HepG2 (cell line): ENCODE data around the gene GPR55. TPM values are rescaled to one million over a fixed set of nuclear protein-coding genes. Genes with fewer than 3 reads are reported as not detected.

Source experiments
- GABPB1 ChIP-seq: IDR thresholded peaks from 2 replicates; pipeline ENCODE4 v1.6.1; 2016; ENCODE audit warnings: mild to moderate bottlenecking, missing genetic modification reagents, moderate library complexity, missing compliant biosample characterization
- GFI1 ChIP-seq: sonication (generic); formaldehyde crosslinking; IDR thresholded peaks from 2 replicates; pipeline ENCODE4 v1.5.0; 2020; ENCODE audit warnings: missing genetic modification reagents, mild to moderate bottlenecking, borderline replicate concordance
- HCFC1 ChIP-seq: fragments of 150-350 bp; IDR thresholded peaks from 2 replicates; pipeline ENCODE4 v1.6.1; 2014; ENCODE audit warnings: low read depth, low read length
- MXI1 ChIP-seq: IDR thresholded peaks from 3 replicates; pipeline ENCODE4 v1.6.1; 2012; ENCODE audit warnings: low read depth, low read length, inconsistent platforms, borderline replicate concordance
- NFE2L1 ChIP-seq: sonication (generic); formaldehyde crosslinking; IDR thresholded peaks from 2 replicates; pipeline ENCODE4 v1.4.0; 2020; ENCODE audit warnings: missing genetic modification reagents, mild to moderate bottlenecking, borderline replicate concordance
- PTBP1 ChIP-seq: fragments of 200-400 bp; formaldehyde crosslinking; IDR thresholded peaks from 2 replicates; pipeline ENCODE4 v1.6.1; 2018; ENCODE audit warnings: low read length, low read depth; ENCODE audit not compliant: poor library complexity, severe bottlenecking
- SMAD1 ChIP-seq: sonication (generic); formaldehyde crosslinking; IDR thresholded peaks from 2 replicates; pipeline ENCODE4 v1.4.0; 2020; ENCODE audit warnings: missing genetic modification reagents, low read depth, mild to moderate bottlenecking, borderline replicate concordance
- TBX3 ChIP-seq: fragments of 450-650 bp; IDR thresholded peaks from 2 replicates; pipeline ENCODE4 v1.6.1; 2017; ENCODE audit warnings: antibody characterized with exemption, mild to moderate bottlenecking, inconsistent platforms, borderline replicate concordance
- TOE1 ChIP-seq: sonication (generic); formaldehyde crosslinking; IDR thresholded peaks from 2 replicates; pipeline ENCODE4 v1.4.0; 2020; ENCODE audit warnings: mild to moderate bottlenecking, missing genetic modification reagents
- XRCC5 ChIP-seq: fragments of 200-400 bp; formaldehyde crosslinking; optimal IDR thresholded peaks from 2 replicates; pipeline ENCODE3; 2017; ENCODE audit warnings: mild to moderate bottlenecking, low read length
- ZNF335 ChIP-seq: sonication (generic); formaldehyde crosslinking; IDR thresholded peaks from 2 replicates; pipeline ENCODE4 v1.4.0; 2020; ENCODE audit warnings: missing genetic modification reagents
- ZNF441 ChIP-seq: sonication (generic); formaldehyde crosslinking; IDR thresholded peaks from 2 replicates; pipeline ENCODE4 v1.7.0; 2021; ENCODE audit warnings: missing genetic modification reagents, borderline replicate concordance
- ZNF747 ChIP-seq: sonication (generic); formaldehyde crosslinking; IDR thresholded peaks from 2 replicates; pipeline ENCODE4 v1.8.1; 2023; ENCODE audit warnings: missing genetic modification reagents, mild to moderate bottlenecking, borderline replicate concordance
- ZNF761 ChIP-seq: sonication (generic); formaldehyde crosslinking; conservative IDR thresholded peaks from 2 replicates; pipeline ENCODE4 v1.4.0; 2020; ENCODE audit warnings: mild to moderate bottlenecking, missing genetic modification reagents
- polyA plus RNA-seq, 8 experiments: library from polyadenylated mRNA; depleted of rRNA in 3 of 8; stranded (reverse) in 7 of 8; unstranded in 1 of 8; fragments of >200 nt; fragmentation: Illumina TruSeq in 4 of 8; extraction: Trizol in 4 of 8; gene quantifications; 2 replicates each; pipeline versions ENCODE4 v1.2.1 to v1.2.3, GENCODE V29; 2011 to 2016; ENCODE audit warnings: low read depth in 4 of 8, missing spikeins in 1 of 8, mixed read lengths in 1 of 8; ENCODE audit not compliant: insufficient read depth in 1 of 8
- total RNA-seq, 5 experiments: library from RNA; depleted of rRNA; stranded (reverse); fragments of >200 nt; fragmentation: Illumina TruSeq; extraction: Trizol; gene quantifications; 2 replicates each; pipeline ENCODE4 v1.2.3, GENCODE V29; 2016; ENCODE audit warnings: low read depth in 1 of 5
- TF ChIP-seq, protein P1 (sequence below), 2 experiments: sonication (generic) in 1 of 2; formaldehyde crosslinking in 1 of 2; IDR thresholded peaks; 2 replicates each; pipeline versions ENCODE4 v1.4.0 to v1.6.1; 2016 to 2020; ENCODE audit warnings: borderline replicate concordance in 1 of 2, low read depth in 1 of 2, mild to moderate bottlenecking in 1 of 2, missing genetic modification reagents in 1 of 2
- TF ChIP-seq, protein P2 (sequence below): sonication (generic); formaldehyde crosslinking; IDR thresholded peaks from 2 replicates; pipeline ENCODE4 v1.4.0; 2020; ENCODE audit warnings: missing genetic modification reagents
- TF ChIP-seq, protein P3 (sequence below): sonication (generic); formaldehyde crosslinking; IDR thresholded peaks from 2 replicates; pipeline ENCODE4 v1.8.0; 2022; ENCODE audit warnings: missing genetic modification reagents, mild to moderate bottlenecking, borderline replicate concordance
- TF ChIP-seq, protein P4 (sequence below): IDR thresholded peaks from 2 replicates; pipeline ENCODE4 v1.6.1; 2012; ENCODE audit warnings: low read length, improper control_type of control experiment

GPR55 gene
- total and polyA plus RNA-seq, 2 of the 13 experiments (the other 11 are each of a cell fraction or from before 2014, with no cell fraction given), result not detected

DNA sequence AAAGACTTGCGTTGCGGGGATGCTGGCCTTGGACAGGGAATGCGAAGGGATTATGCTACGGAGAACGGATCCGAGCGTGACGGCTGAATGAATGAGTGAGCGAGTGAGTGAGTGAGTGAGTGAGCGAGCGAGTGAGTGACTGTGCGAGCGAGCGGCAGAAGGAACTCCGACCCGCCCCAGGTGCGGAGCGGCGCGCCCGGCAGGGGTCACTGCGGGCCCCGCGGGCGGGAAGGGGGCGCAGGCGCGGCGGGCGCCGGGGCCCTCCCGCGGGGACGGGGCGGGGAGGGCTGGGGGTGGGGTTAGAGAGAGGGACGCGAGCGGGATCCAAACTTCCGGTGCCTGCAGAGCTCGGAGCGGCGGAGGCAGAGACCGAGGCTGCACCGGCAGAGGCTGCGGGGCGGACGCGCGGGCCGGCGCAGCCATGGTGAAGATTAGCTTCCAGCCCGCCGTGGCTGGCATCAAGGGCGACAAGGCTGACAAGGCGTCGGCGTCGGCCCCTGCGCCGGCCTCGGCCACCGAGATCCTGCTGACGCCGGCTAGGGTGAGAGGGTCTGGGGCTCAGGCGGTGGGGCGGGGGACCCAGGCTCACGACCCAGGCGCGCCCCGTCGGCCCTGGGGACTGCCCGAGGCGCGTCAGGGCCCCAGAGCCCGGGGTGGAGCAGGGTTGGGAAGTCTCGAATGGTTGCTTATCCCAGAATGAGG lies 60.3 kb downstream of the GPR55 start, which contains the start of gene ITM2C (continued):
- TF ChIP-seq GABPB1 (CRISPR knock-in tag), result peak; percentile 93
- peak; percentile 100 for TF ChIP-seq ZNF441
- TF ChIP-seq, protein P1, sequence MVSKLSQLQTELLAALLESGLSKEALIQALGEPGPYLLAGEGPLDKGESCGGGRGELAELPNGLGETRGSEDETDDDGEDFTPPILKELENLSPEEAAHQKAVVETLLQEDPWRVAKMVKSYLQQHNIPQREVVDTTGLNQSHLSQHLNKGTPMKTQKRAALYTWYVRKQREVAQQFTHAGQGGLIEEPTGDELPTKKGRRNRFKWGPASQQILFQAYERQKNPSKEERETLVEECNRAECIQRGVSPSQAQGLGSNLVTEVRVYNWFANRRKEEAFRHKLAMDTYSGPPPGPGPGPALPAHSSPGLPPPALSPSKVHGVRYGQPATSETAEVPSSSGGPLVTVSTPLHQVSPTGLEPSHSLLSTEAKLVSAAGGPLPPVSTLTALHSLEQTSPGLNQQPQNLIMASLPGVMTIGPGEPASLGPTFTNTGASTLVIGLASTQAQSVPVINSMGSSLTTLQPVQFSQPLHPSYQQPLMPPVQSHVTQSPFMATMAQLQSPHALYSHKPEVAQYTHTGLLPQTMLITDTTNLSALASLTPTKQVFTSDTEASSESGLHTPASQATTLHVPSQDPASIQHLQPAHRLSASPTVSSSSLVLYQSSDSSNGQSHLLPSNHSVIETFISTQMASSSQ (IDR thresholded peaks at IDR 0.05; ENCODE audit: low read depth), result no peak
- TF ChIP-seq, protein P1 (CRISPR knock-in tag; IDR thresholded peaks at IDR 0.05; ENCODE audit: borderline replicate concordance), result no peak
- TF ChIP-seq, protein P2, sequence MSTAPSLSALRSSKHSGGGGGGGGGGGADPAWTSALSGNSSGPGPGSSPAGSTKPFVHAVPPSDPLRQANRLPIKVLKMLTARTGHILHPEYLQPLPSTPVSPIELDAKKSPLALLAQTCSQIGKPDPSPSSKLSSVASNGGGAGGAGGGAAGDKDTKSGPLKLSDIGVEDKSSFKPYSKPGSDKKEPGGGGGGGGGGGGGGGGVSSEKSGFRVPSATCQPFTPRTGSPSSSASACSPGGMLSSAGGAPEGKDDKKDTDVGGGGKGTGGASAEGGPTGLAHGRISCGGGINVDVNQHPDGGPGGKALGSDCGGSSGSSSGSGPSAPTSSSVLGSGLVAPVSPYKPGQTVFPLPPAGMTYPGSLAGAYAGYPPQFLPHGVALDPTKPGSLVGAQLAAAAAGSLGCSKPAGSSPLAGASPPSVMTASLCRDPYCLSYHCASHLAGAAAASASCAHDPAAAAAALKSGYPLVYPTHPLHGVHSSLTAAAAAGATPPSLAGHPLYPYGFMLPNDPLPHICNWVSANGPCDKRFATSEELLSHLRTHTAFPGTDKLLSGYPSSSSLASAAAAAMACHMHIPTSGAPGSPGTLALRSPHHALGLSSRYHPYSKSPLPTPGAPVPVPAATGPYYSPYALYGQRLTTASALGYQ (CRISPR knock-in tag), result peak; percentile 72
- peak; percentile 70; the same call in 1 of the 2 replicates for TF ChIP-seq ZNF335
- peak; percentile 72 for TF ChIP-seq SMAD1 (CRISPR knock-in tag)
- TF ChIP-seq ZNF747 (CRISPR knock-in tag), result no peak
- no peak for TF ChIP-seq GFI1 (CRISPR knock-in tag)
- TF ChIP-seq, protein P3, sequence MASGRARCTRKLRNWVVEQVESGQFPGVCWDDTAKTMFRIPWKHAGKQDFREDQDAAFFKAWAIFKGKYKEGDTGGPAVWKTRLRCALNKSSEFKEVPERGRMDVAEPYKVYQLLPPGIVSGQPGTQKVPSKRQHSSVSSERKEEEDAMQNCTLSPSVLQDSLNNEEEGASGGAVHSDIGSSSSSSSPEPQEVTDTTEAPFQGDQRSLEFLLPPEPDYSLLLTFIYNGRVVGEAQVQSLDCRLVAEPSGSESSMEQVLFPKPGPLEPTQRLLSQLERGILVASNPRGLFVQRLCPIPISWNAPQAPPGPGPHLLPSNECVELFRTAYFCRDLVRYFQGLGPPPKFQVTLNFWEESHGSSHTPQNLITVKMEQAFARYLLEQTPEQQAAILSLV (CRISPR knock-in tag), result peak; percentile 73; the same call in 1 of the 2 replicates
- TF ChIP-seq NFE2L1, result 0 out of 2 replicates have a peak, but pooled peaks have one; percentile 41
- TF ChIP-seq ZNF761, result 0 out of 2 replicates have a peak, but pooled peaks have one; percentile 30
- peak; percentile 55 for TF ChIP-seq PTBP1
- no peak for TF ChIP-seq TOE1 (CRISPR knock-in tag)
- peak; percentile 13; the same call in 1 of the 3 replicates for TF ChIP-seq MXI1
- peak; percentile 47 for TF ChIP-seq XRCC5
- no peak for TF ChIP-seq TBX3
- TF ChIP-seq, protein P4, sequence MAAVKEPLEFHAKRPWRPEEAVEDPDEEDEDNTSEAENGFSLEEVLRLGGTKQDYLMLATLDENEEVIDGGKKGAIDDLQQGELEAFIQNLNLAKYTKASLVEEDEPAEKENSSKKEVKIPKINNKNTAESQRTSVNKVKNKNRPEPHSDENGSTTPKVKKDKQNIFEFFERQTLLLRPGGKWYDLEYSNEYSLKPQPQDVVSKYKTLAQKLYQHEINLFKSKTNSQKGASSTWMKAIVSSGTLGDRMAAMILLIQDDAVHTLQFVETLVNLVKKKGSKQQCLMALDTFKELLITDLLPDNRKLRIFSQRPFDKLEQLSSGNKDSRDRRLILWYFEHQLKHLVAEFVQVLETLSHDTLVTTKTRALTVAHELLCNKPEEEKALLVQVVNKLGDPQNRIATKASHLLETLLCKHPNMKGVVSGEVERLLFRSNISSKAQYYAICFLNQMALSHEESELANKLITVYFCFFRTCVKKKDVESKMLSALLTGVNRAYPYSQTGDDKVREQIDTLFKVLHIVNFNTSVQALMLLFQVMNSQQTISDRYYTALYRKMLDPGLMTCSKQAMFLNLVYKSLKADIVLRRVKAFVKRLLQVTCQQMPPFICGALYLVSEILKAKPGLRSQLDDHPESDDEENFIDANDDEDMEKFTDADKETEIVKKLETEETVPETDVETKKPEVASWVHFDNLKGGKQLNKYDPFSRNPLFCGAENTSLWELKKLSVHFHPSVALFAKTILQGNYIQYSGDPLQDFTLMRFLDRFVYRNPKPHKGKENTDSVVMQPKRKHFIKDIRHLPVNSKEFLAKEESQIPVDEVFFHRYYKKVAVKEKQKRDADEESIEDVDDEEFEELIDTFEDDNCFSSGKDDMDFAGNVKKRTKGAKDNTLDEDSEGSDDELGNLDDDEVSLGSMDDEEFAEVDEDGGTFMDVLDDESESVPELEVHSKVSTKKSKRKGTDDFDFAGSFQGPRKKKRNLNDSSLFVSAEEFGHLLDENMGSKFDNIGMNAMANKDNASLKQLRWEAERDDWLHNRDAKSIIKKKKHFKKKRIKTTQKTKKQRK, result no peak
- TF ChIP-seq HCFC1, result no peak
